ENCODE measurements around the gene GPC3. TPM values are rescaled to one million over a fixed set of nuclear protein-coding genes. Genes with fewer than 3 reads are reported as not detected.

The GPC3 gene
- total RNA-seq, 3 donors from 2014 or later (not counting 1 experiment from before 2014, with no cell fraction given): not detected

DNA sequence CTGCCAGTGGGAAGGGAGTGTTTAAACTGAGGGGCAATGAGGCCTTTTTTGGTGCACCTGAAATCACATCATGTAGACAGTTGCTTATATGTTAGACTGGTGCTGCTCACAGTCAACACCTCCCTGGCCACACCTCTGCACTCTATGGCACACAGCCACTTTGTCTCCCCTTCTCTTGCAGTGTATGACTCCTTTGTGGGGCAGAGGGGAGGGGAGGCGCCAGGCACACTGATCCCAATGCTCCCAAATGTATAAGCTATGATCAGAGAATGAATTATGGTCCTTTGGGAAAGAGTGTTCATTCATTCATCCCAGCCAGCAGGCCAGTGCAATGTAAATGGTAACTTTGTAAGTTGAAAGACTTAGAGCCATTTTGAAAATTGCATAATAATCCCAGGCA, 4.6 kb upstream of the GPC3 start:
- H3K4me1 Mint-ChIP-seq: peaks cover 0 to 5% of the 10 kb centered on the region in 2 donors
- no peak overlapping the region for H3K27ac ChIP-seq (ENCODE audit: low read length)
- H3K27me3 ChIP-seq (ENCODE audit: control insufficient read depth, insufficient read depth, low read length): peaks cover 7% of the 10 kb centered on the region
- no peak overlapping the region for H3K27ac Mint-ChIP-seq
- H3K4me1 ChIP-seq (ENCODE audit: control insufficient read depth, insufficient read depth, low read length): peaks cover 9% of the 10 kb centered on the region
- no peak for DNase-seq
- no peak overlapping the region for H3K4me3 ChIP-seq (ENCODE audit: low read length)
- intact Hi-C loops (cut with micrococcal nuclease): no loop called here
- H3K9me3 ChIP-seq (ENCODE audit: control insufficient read depth, insufficient read depth, low read length): no peaks in the 10 kb centered on the region
- TF ChIP-seq, protein P1, sequence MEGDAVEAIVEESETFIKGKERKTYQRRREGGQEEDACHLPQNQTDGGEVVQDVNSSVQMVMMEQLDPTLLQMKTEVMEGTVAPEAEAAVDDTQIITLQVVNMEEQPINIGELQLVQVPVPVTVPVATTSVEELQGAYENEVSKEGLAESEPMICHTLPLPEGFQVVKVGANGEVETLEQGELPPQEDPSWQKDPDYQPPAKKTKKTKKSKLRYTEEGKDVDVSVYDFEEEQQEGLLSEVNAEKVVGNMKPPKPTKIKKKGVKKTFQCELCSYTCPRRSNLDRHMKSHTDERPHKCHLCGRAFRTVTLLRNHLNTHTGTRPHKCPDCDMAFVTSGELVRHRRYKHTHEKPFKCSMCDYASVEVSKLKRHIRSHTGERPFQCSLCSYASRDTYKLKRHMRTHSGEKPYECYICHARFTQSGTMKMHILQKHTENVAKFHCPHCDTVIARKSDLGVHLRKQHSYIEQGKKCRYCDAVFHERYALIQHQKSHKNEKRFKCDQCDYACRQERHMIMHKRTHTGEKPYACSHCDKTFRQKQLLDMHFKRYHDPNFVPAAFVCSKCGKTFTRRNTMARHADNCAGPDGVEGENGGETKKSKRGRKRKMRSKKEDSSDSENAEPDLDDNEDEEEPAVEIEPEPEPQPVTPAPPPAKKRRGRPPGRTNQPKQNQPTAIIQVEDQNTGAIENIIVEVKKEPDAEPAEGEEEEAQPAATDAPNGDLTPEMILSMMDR (IDR thresholded peaks at IDR 0.05): no peak
- peaks cover 15% of the 10 kb centered on the region in 2 donors for H3K27me3 Mint-ChIP-seq (ENCODE audit: low read depth in 2 of 2)
- no CpG with 5 or more reads among the region's 1 CpG for WGBS (ENCODE audit: insufficient coverage)
- H3K4me3 Mint-ChIP-seq: no peak overlapping the region
- no peaks in the 10 kb centered on the region for H3K36me3 Mint-ChIP-seq
- ATAC-seq: no peak
- H3K36me3 ChIP-seq (ENCODE audit: control insufficient read depth, insufficient read depth, low read length): no peaks in the 10 kb centered on the region
- no peaks in the 10 kb centered on the region for H3K9me3 Mint-ChIP-seq

DNA sequence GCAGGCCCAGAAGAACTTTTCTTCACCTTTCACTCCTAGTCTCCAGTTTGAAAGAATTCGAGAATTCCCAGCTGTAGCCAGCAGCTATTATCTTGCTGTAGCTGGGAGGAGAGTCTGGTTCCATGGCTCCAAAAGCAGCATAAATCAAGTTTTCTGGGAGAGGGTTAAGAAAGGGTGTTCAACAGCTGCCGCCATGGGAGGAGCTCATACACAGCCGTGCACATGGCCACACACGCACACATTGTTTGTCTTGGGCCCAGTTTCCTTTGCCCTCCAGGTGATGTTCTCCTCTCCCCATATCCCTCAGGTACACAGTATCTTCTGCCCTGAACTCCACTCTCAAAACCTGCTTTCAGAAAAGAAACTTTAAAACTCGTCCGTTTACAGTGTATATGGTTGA, 4.1 kb upstream of the GPC3 start:
- Mint-ChIP-seq H3K36me3 (no peaks in the 10 kb centered on the region), H3K4me1 (peaks cover 0 to 5% of the 10 kb centered on the region in 2 donors), H3K27me3 (ENCODE audit: low read depth in 2 of 2) (peaks cover 10 to 15% of the 10 kb centered on the region in 2 donors), H3K4me3 (no peak overlapping the region), H3K9me3 (no peaks in the 10 kb centered on the region), H3K27ac (no peak overlapping the region)
- Histone ChIP-seq H3K4me1 (ENCODE audit: control insufficient read depth, insufficient read depth, low read length) (peaks cover 14% of the 10 kb centered on the region), H3K4me3 (ENCODE audit: low read length) (no peak overlapping the region), H3K9me3 (ENCODE audit: control insufficient read depth, insufficient read depth, low read length) (no peaks in the 10 kb centered on the region), H3K36me3 (ENCODE audit: control insufficient read depth, insufficient read depth, low read length) (no peaks in the 10 kb centered on the region), H3K27ac (ENCODE audit: low read length) (no peak overlapping the region), H3K27me3 (ENCODE audit: control insufficient read depth, insufficient read depth, low read length) (peaks cover 7% of the 10 kb centered on the region)
- TF ChIP-seq, protein P1 (IDR thresholded peaks at IDR 0.05): no peak
- intact Hi-C loops (cut with micrococcal nuclease): no loop called here
- 97% methylated on average over 3 of the region's 6 CpGs for WGBS (ENCODE audit: insufficient coverage)
- ATAC-seq (no peak), DNase-seq (no peak)

DNA sequence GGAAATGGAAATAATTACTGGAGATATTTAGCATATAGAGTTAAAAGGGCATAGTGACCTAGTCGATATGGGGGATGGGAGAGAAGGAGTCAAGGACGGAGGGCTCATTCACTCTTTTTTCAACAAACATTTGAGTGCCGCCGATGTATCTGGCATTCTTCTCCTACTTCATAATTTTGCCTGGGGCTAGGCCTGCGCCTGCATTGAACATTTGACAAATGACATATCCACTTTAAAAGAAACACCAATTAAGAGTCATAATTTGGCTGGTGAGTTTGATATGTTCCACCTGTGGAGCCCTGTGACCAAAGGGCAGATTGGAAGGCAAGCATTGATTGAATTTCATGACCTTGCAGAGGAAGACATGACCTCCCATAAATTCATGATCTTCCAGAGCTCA, 2.6 kb upstream of the GPC3 start:
- intact Hi-C loops (cut with micrococcal nuclease): no loop called here
- peaks cover 14% of the 10 kb centered on the region for H3K4me1 ChIP-seq (ENCODE audit: control insufficient read depth, insufficient read depth, low read length)
- H3K4me3 ChIP-seq (ENCODE audit: low read length): no peak overlapping the region
- no peaks in the 10 kb centered on the region for H3K36me3 ChIP-seq (ENCODE audit: control insufficient read depth, insufficient read depth, low read length)
- no peaks in the 10 kb centered on the region for H3K36me3 Mint-ChIP-seq
- no peak overlapping the region for H3K27ac ChIP-seq (ENCODE audit: low read length)
- TF ChIP-seq, protein P1 (IDR thresholded peaks at IDR 0.05): no peak
- H3K4me1 Mint-ChIP-seq: peaks cover 0 to 5% of the 10 kb centered on the region in 2 donors
- H3K9me3 Mint-ChIP-seq: no peaks in the 10 kb centered on the region
- peaks cover 7% of the 10 kb centered on the region for H3K27me3 ChIP-seq (ENCODE audit: control insufficient read depth, insufficient read depth, low read length)
- no peak overlapping the region for H3K27ac Mint-ChIP-seq
- H3K4me3 Mint-ChIP-seq: no peak overlapping the region
- WGBS (ENCODE audit: insufficient coverage): no CpG with 5 or more reads among the region's 5 CpGs
- no peak for DNase-seq
- ATAC-seq: no peak
- H3K27me3 Mint-ChIP-seq (ENCODE audit: low read depth in 2 of 2): peaks cover 16 to 17% of the 10 kb centered on the region in 2 donors
- no peaks in the 10 kb centered on the region for H3K9me3 ChIP-seq (ENCODE audit: control insufficient read depth, insufficient read depth, low read length)

DNA sequence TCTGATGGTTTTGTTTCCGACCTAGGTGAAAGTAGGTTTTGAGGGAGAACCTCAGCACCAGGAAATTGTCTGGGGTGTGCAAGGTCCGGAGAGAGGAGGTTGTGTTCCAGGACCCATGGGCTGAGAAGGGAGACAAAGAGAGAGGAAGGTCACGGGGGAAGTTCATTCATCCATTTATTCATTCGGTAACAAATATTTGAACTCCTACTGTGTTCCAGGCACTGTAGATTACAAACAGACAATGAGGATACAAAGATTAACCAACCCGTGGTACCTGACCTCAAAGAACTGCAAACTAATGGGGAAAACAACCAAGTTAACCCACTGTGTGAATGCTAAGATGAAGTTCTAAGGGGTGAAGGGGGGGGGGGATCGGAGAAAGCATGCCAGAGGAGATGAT, 1.8 kb upstream of the GPC3 start:
- H3K9me3 ChIP-seq (ENCODE audit: control insufficient read depth, insufficient read depth, low read length): no peaks in the 10 kb centered on the region
- TF ChIP-seq, protein P1 (IDR thresholded peaks at IDR 0.05): no peak
- peaks cover 21 to 22% of the 10 kb centered on the region in 2 donors for H3K27me3 Mint-ChIP-seq (ENCODE audit: low read depth in 2 of 2)
- ATAC-seq: no peak
- peaks cover 7% of the 10 kb centered on the region for H3K27me3 ChIP-seq (ENCODE audit: control insufficient read depth, insufficient read depth, low read length)
- no peaks in the 10 kb centered on the region for H3K36me3 ChIP-seq (ENCODE audit: control insufficient read depth, insufficient read depth, low read length)
- H3K4me1 Mint-ChIP-seq: peaks cover 0 to 5% of the 10 kb centered on the region in 2 donors
- no peak overlapping the region for H3K4me3 Mint-ChIP-seq
- H3K36me3 Mint-ChIP-seq: no peaks in the 10 kb centered on the region
- no peak overlapping the region for H3K27ac Mint-ChIP-seq
- H3K27ac ChIP-seq (ENCODE audit: low read length): no peak overlapping the region
- 61% methylated on average over 4 of the region's 6 CpGs for WGBS (ENCODE audit: insufficient coverage)
- no peak overlapping the region for H3K4me3 ChIP-seq (ENCODE audit: low read length)
- H3K4me1 ChIP-seq (ENCODE audit: control insufficient read depth, insufficient read depth, low read length): peaks cover 14% of the 10 kb centered on the region
- H3K9me3 Mint-ChIP-seq: no peaks in the 10 kb centered on the region
- DNase-seq: no peak
- intact Hi-C loops (cut with micrococcal nuclease): no loop called here

Measured in natural killer cell (primary cell).